Calu3 (cell line): ENCODE data around the gene COASY. TPM values are rescaled to one million over a fixed set of nuclear protein-coding genes. Genes with fewer than 3 reads are reported as not detected.
"Not testable (repeated sequence)": the region's sequence is repeated elsewhere in the genome, so short reads cannot be mapped to it uniquely, and the experiment has no call there.

Source experiments
- BruUV-seq: library from RNA; stranded (reverse); fragments of 400-500 nt; replicated peaks from 2 replicates; lab custom pipeline; 2021; lab: Mats Ljungman, UMichigan
- CTCF ChIA-PET: fragments of 300-600 bp; sonication (Branson Sonifier 250); formaldehyde crosslinking; loops from one replicate; lab custom pipeline; 2022; ENCODE audit warnings: antibody characterized with exemption; lab: Charles Lee
- DNase-seq: peaks from one replicate; pipeline ENCODE4 v3.0.0; 2022
- H3K27ac Mint-ChIP-seq: one replicate; pipeline ENCODE4 v1.8.0; 2022; ENCODE audit warnings: mixed read lengths; ENCODE audit not compliant: unreplicated experiment
- H3K27me3 Mint-ChIP-seq: one replicate; pipeline ENCODE4 v1.8.0; 2022; ENCODE audit warnings: mixed read lengths; ENCODE audit not compliant: unreplicated experiment
- H3K36me3 Mint-ChIP-seq: one replicate; pipeline ENCODE4 v1.8.0; 2022; ENCODE audit warnings: mild to moderate bottlenecking, moderate library complexity, mixed read lengths; ENCODE audit not compliant: insufficient read depth, unreplicated experiment
- H3K4me1 Mint-ChIP-seq: one replicate; pipeline ENCODE4 v1.8.0; 2022; ENCODE audit warnings: mild to moderate bottlenecking, low read depth, mixed read lengths; ENCODE audit not compliant: unreplicated experiment
- H3K4me3 Mint-ChIP-seq: one replicate; pipeline ENCODE4 v1.8.0; 2022; ENCODE audit warnings: mild to moderate bottlenecking, low read depth, moderate library complexity, mixed read lengths; ENCODE audit not compliant: unreplicated experiment
- H3K9me3 Mint-ChIP-seq: one replicate; pipeline ENCODE4 v1.8.0; 2022; ENCODE audit warnings: low read depth, mixed read lengths; ENCODE audit not compliant: unreplicated experiment
- intact Hi-C: fragments of 100-400 bp; cut with micrococcal nuclease; formaldehyde crosslinking; loops from one replicate; pipeline ENCODE4 v1.10.0; 2022; ENCODE audit not compliant: unreplicated experiment
- total RNA-seq: library from RNA; stranded (reverse); gene quantifications from 2 replicates; pipeline ENCODE4 v1.2.3, GENCODE V29; 2022
- TF ChIP-seq, protein P1 (sequence below): fragments of 200-600 bp; IDR thresholded peaks from one replicate; pipeline ENCODE4 v1.8.0; 2022; ENCODE audit warnings: antibody characterized with exemption; ENCODE audit not compliant: unreplicated experiment

Gene COASY
- total RNA-seq, 1 experiment from 2014 or later, result 163 TPM

DNA sequence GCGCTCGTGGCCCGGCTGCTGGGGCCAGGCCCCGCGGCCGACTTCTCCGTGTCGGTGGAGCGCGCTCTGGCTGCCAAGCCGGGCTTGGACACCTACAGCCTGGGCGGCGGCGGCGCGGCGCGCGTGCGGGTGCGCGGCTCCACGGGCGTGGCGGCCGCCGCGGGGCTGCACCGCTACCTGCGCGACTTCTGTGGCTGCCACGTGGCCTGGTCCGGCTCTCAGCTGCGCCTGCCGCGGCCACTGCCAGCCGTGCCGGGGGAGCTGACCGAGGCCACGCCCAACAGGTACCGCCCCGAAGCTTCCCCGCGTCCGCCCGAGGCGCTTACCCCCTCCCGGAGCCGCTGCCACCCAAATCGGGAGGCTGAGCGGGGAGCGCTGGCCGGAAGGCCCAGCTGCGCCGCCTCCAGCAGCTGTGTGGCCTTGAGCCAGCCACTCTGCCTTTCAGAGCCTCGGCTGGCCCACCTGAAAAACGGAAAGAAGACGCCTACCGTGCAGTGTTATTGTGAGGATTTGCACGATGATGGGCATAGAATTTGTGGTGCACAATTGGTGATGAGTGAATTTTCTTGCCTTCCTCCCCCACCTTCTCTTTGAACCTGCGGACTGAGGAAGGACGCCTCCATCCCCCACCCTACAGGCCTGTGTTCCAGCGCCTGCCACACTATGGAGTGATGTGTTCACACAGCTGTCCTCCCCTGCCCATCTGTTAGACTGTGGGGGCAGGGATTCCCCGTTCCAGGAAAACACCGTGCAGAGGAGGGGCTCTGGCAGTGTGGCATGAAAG is 25.4 kb upstream of the COASY start:
- peaks cover 65% of the 10 kb centered on the region for H3K36me3 Mint-ChIP-seq
- H3K9me3 Mint-ChIP-seq, result no peaks in the 10 kb centered on the region
- no TSS peak for BruUV-seq
- no peaks in the 10 kb centered on the region for H3K27me3 Mint-ChIP-seq
- TF ChIP-seq, protein P1, sequence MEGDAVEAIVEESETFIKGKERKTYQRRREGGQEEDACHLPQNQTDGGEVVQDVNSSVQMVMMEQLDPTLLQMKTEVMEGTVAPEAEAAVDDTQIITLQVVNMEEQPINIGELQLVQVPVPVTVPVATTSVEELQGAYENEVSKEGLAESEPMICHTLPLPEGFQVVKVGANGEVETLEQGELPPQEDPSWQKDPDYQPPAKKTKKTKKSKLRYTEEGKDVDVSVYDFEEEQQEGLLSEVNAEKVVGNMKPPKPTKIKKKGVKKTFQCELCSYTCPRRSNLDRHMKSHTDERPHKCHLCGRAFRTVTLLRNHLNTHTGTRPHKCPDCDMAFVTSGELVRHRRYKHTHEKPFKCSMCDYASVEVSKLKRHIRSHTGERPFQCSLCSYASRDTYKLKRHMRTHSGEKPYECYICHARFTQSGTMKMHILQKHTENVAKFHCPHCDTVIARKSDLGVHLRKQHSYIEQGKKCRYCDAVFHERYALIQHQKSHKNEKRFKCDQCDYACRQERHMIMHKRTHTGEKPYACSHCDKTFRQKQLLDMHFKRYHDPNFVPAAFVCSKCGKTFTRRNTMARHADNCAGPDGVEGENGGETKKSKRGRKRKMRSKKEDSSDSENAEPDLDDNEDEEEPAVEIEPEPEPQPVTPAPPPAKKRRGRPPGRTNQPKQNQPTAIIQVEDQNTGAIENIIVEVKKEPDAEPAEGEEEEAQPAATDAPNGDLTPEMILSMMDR, result no peak
- H3K4me1 Mint-ChIP-seq, result peaks cover 53% of the 10 kb centered on the region
- DNase-seq, result peak; percentile 93
- intact Hi-C loops, result no loop called here
- CTCF ChIA-PET, result interaction anchor here (0.7 to 2.9 kb wide), 9 partner anchors 9 to 635 kb away, joined by 3 to 11 read pairs (median 3); partner anchors contain the start of gene TUBG2
- H3K27ac Mint-ChIP-seq, result peak overlapping the region; percentile 55
- peak overlapping the region; percentile 94 for H3K4me3 Mint-ChIP-seq

- intact Hi-C loops, result no loop called here
- no TSS peak for BruUV-seq
- Mint-ChIP-seq H3K27me3 (no peaks in the 10 kb centered on the region), H3K4me1 (peaks cover 51% of the 10 kb centered on the region), H3K27ac (peak overlapping the region; percentile 55), H3K36me3 (peaks cover 65% of the 10 kb centered on the region), H3K9me3 (no peaks in the 10 kb centered on the region), H3K4me3 (peak overlapping the region; percentile 94)
- CTCF ChIA-PET, result interaction anchor here (0.6 to 2.9 kb wide), 4 partner anchors 10 to 18 kb away, joined by 3 to 11 read pairs (median 6); no protein-coding TSS in a partner anchor
- TF ChIP-seq, protein P1, result no peak
- DNase-seq, result no peak
Observed at GRCh38 chr17:42537156-42537805, 24.7 kb upstream of the COASY start.

DNA sequence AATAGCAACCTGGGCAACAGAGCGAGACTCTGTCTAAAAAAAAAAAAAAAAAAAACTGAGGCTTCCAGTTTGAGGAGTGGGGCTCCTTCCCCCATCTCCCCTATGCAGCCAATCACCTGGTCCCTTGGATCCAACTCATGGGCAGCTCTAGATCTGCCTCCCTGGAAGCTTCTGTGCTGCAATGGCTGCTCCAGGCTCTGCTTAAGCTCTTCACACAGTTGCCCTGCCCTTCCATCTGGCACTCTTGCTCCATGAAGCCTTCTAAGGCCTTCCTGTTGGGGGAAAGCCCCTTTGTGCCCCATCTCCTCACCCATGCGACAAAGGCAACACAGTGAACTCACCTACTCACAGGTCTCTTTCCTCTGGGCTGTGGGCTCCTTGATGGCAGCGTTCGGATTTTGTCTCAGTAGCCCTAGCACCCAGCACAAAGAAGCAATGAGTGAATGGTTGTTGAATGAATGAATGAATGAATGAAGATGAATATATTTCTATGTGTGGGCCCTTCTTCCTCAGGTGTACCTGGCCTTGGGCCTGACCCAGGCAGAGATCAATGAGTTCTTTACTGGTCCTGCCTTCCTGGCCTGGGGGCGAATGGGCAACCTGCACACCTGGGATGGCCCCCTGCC is 24.0 kb upstream of the COASY start:
- TSS peak; percentile 43 for BruUV-seq
- CTCF ChIA-PET, result interaction anchor here (0.6 to 2.9 kb wide), 3 partner anchors 10 to 18 kb away, joined by 3 to 11 read pairs (median 4); no protein-coding TSS in a partner anchor
- no peaks in the 10 kb centered on the region for H3K9me3 Mint-ChIP-seq

GRCh38 chr17:42538482-42538881 is 23.5 kb upstream of the COASY start:
- Mint-ChIP-seq H3K4me1 (peaks cover 47% of the 10 kb centered on the region), H3K4me3 (peak overlapping the region; percentile 94), H3K27ac (no peak overlapping the region), H3K27me3 (no peaks in the 10 kb centered on the region), H3K36me3 (peaks cover 75% of the 10 kb centered on the region), H3K9me3 (no peaks in the 10 kb centered on the region)
- intact Hi-C loops, result no loop called here
- TF ChIP-seq, protein P1, result no peak
- DNase-seq, result no peak
- BruUV-seq, result no TSS peak
- CTCF ChIA-PET, result no interaction called here

More for the DNA sequence above, 24.0 kb upstream of the COASY start:
- Mint-ChIP-seq H3K4me3 (peak overlapping the region; percentile 94), H3K27ac (peak overlapping the region; percentile 11), H3K4me1 (peaks cover 51% of the 10 kb centered on the region), H3K27me3 (no peaks in the 10 kb centered on the region), H3K36me3 (peaks cover 70% of the 10 kb centered on the region)
- DNase-seq, result no peak
- intact Hi-C loops, result no loop called here
- TF ChIP-seq, protein P1, result no peak

GRCh38 chr17:42540558-42540957 is 21.4 kb upstream of the COASY start:
- intact Hi-C loops, BruUV-seq, DNase-seq, H3K9me3 Mint-ChIP-seq, H3K4me3 Mint-ChIP-seq, H3K27me3 Mint-ChIP-seq: not testable (repeated sequence)
- CTCF ChIA-PET, result interaction anchor here (0.5 to 1.6 kb wide), 5 partner anchors 13 to 242 kb away, joined by 3 to 6 read pairs (median 4); no protein-coding TSS in a partner anchor
- peaks cover 88% of the 10 kb centered on the region for H3K36me3 Mint-ChIP-seq
- peak overlapping the region; percentile 4 for H3K27ac Mint-ChIP-seq
- H3K4me1 Mint-ChIP-seq, result peaks cover 39% of the 10 kb centered on the region
